ENCODE results near the gene MYRIP.

- TF ChIP-seq CTCF (conservative IDR thresholded peaks at IDR 0.05; ENCODE audit: low read depth in 2 of 2) (no peak), EZH2 (IDR thresholded peaks at IDR 0.05; ENCODE audit: low read depth, unreplicated experiment) (no peak), REST (IDR thresholded peaks at IDR 0.05; ENCODE audit: unreplicated experiment) (no peak), ZNF462 (CRISPR knock-in tag; IDR thresholded peaks at IDR 0.05) (no peak), CREB1 (CRISPR knock-in tag; IDR thresholded peaks at IDR 0.05; ENCODE audit: low read depth) (no peak), POLR2AphosphoS5 (IDR thresholded peaks at IDR 0.05; ENCODE audit: low read depth) (no peak), JUNB (IDR thresholded peaks at IDR 0.05; ENCODE audit: unreplicated experiment) (no peak), EZH2phosphoT487 (IDR thresholded peaks at IDR 0.05; ENCODE audit: unreplicated experiment) (no peak), ETS1 (IDR thresholded peaks at IDR 0.05) (no peak), ZNF331 (CRISPR knock-in tag; IDR thresholded peaks at IDR 0.05; ENCODE audit: low read depth) (no peak), STAT1 (IDR thresholded peaks at IDR 0.05; ENCODE audit: unreplicated experiment) (no peak)
Measured at GRCh38 chr3:40047406-40047805, 238.0 kb downstream of the MYRIP start.
